Measurements from ENCODE around the gene CD200. TPM values are rescaled to one million over a fixed set of nuclear protein-coding genes. Genes with fewer than 3 reads are reported as not detected.

The CD200 gene
- total and polyA plus RNA-seq, 2 of the 4 experiments (the other 2 are of a cell fraction): 1.1 to 1.7 TPM

GRCh38 chr3:112379020-112379690 is 46.2 kb downstream of the CD200 start:
- H3K4me1 ChIP-seq (ENCODE audit: control insufficient read depth, insufficient read depth, low read length): peaks cover 14% of the 10 kb centered on the region
- no peaks in the 10 kb centered on the region for H3K79me1 ChIP-seq (ENCODE audit: low read depth in 1 of 2, low read length in 2 of 2)
- no peaks in the 10 kb centered on the region for H3K9me3 ChIP-seq (ENCODE audit: control insufficient read depth, insufficient read depth, low read length)
- peak overlapping the region; percentile 62 for H3K56ac ChIP-seq (ENCODE audit: extremely low read depth, insufficient read depth, low read length)
- H3K27me3 ChIP-seq (ENCODE audit: control insufficient read depth, insufficient read depth, low read length): no peaks in the 10 kb centered on the region
- peak overlapping the region; percentile 19 to 78 for H4K8ac ChIP-seq (ENCODE audit: low read depth in 2 of 2, low read length in 2 of 2)
- no peak overlapping the region for H2AK9ac ChIP-seq (replicated peaks; ENCODE audit: low read depth, low read length, poor library complexity)
- H3K9ac ChIP-seq (ENCODE audit: low read depth, low read length): no peak overlapping the region; the same call in 1 of the 2 replicates
- WGBS, 2 experiments (ENCODE audit: extremely low coverage in 2 of 2, insufficient read length in 1 of 2): 72% methylated on average over 2 of the region's 7 CpGs; no CpG with 5 or more reads in 1 of the 2 experiments
- CTCF ChIA-PET: interaction anchor here (1.1 kb wide), 1 partner anchor 12 kb away, joined by 3 read pairs; no protein-coding TSS in a partner anchor
- H3K14ac ChIP-seq (replicated peaks; ENCODE audit: low read depth, low read length): peak overlapping the region; percentile 47
- peak overlapping the region; percentile 56; the same call in 1 of the 2 replicates for H3K4me2 ChIP-seq (ENCODE audit: low read depth, low read length)
- H3K9me1 ChIP-seq (ENCODE audit: insufficient read depth, low read length): no peaks in the 10 kb centered on the region
- BruUV-seq (replicated peaks): no TSS peak
- dilution Hi-C loops (cut with HindIII; ENCODE audit: low sequenced_read_pairs, unreplicated experiment): no loop called here
- H2AFZ ChIP-seq (replicated peaks; ENCODE audit: low read length, poor library complexity): no peak overlapping the region
- peak overlapping the region; percentile 71 for H3K4ac ChIP-seq (ENCODE audit: low read depth, low read length)
- H2BK120ac ChIP-seq (ENCODE audit: low read depth, low read length): peak overlapping the region; percentile 89
- peak overlapping the region; percentile 47 for H4K5ac ChIP-seq (ENCODE audit: low read depth, low read length)
- H4K20me1 ChIP-seq (ENCODE audit: insufficient read depth, low read length): no peaks in the 10 kb centered on the region
- in situ Hi-C loops (cut with MboI; ENCODE audit: low sequenced_read_pairs): no loop called here
- peak overlapping the region; percentile 88 for H3K27ac ChIP-seq (ENCODE audit: insufficient read depth, low read length)
- POLR2A ChIA-PET (ENCODE audit: unreplicated experiment): interaction anchor here (1.0 kb wide), 1 partner anchor 12 kb away, joined by 3 read pairs; no protein-coding TSS in a partner anchor
- no peak overlapping the region for H3K4me3 ChIP-seq (ENCODE audit: insufficient read depth, low read depth, low read length)
- peak; percentile 83 for ATAC-seq (ENCODE audit: low read depth)
- H2BK15ac ChIP-seq (ENCODE audit: low read depth, low read length): peak overlapping the region; percentile 0; the same call in 1 of the 3 replicates
- H3K18ac ChIP-seq (ENCODE audit: low read depth, low read length): peak overlapping the region; percentile 79
- peak overlapping the region; percentile 85 for H2BK20ac ChIP-seq (ENCODE audit: low read depth, low read length)
- intact Hi-C loops (cut with micrococcal nuclease): no loop called here
- peak overlapping the region; percentile 87 for H2BK5ac ChIP-seq (ENCODE audit: low read depth, low read length, poor library complexity, severe bottlenecking)
- H3K36me3 ChIP-seq (ENCODE audit: control insufficient read depth, insufficient read depth, low read length): no peaks in the 10 kb centered on the region
- peak overlapping the region; percentile 14; the same call in 1 of the 2 replicates for H3K23ac ChIP-seq (ENCODE audit: low read depth, low read length)
- no peak overlapping the region for H2AK5ac ChIP-seq (ENCODE audit: low read depth, low read length)
- peak; percentile 92 for DNase-seq
- TF ChIP-seq MAFK (IDR thresholded peaks at IDR 0.05; ENCODE audit: low read depth, low read length) (no peak), ELK1 (IDR thresholded peaks at IDR 0.05; ENCODE audit: borderline replicate concordance, low read depth, low read length) (no peak), NFE2L2 (IDR thresholded peaks at IDR 0.05; ENCODE audit: low read depth, low read length) (no peak), MAZ (IDR thresholded peaks at IDR 0.05; ENCODE audit: borderline replicate concordance, low read depth, low read length) (no peak), SMC3 (IDR thresholded peaks at IDR 0.05; ENCODE audit: low read depth, low read length) (no peak), BHLHE40 (IDR thresholded peaks at IDR 0.05; ENCODE audit: low read depth, low read length) (0 out of 2 replicates have a peak, but pooled peaks have one; percentile 17), RCOR1 (IDR thresholded peaks at IDR 0.05; ENCODE audit: insufficient replicate concordance, low read length) (no peak), CTCF (conservative IDR thresholded peaks at IDR 0.05; ENCODE audit: low read depth, low read length) (no peak), MXI1 (IDR thresholded peaks at IDR 0.05; ENCODE audit: borderline replicate concordance, low read depth, low read length) (peak; percentile 33; the same call in 1 of the 2 replicates), CEBPB (IDR thresholded peaks at IDR 0.05; ENCODE audit: low read depth, low read length) (peak; percentile 95), CHD1 (IDR thresholded peaks at IDR 0.05; ENCODE audit: low read depth, low read length) (no peak), FOS (IDR thresholded peaks at IDR 0.05; ENCODE audit: low read depth, low read length) (peak; percentile 20; the same call in 1 of the 2 replicates), USF2 (IDR thresholded peaks at IDR 0.05; ENCODE audit: low read depth, low read length) (no peak), RAD21 (IDR thresholded peaks at IDR 0.05; ENCODE audit: low read length) (no peak)
- H4K91ac ChIP-seq (ENCODE audit: insufficient read depth, low read depth, low read length): peak overlapping the region; percentile 58

Measured in IMR-90 (cell line).